Measurements from ENCODE around the gene LSM2. TPM values are rescaled to one million over a fixed set of nuclear protein-coding genes. Genes with fewer than 3 reads are reported as not detected.
A peak's percentile ranks its signal among the peaks of the same experiment; 100 is the strongest.

Gene LSM2
- total and polyA plus RNA-seq, 2 experiments from 2014 or later = 51.9 to 57.9 TPM

GRCh38 chr6:31815025-31815838, 8.5 kb upstream of the LSM2 start, which contains the start of the genes HSPA1A and HSPA1L:
Gene HSPA1A, plus strand, starts transcription at chr6:31815543. Its CDS starts 214 bp downstream, at chr6:31815757.
Gene HSPA1L, minus strand, starts transcription at chr6:31815283. Its CDS starts 3,311 bp downstream, at chr6:31811972.
- Histone ChIP-seq H3K27ac (peak within 1 kb of the TSS; percentile 97), H3K9me2 (replicated peaks; ENCODE audit: insufficient read depth) (no peaks in the 10 kb centered on the region), H3K4me1 (ENCODE audit: insufficient read depth) (peaks cover 27% of the 10 kb centered on the region), H4K20me1 (ENCODE audit: insufficient read depth, poor library complexity, severe bottlenecking) (no peaks in the 10 kb centered on the region), H3K27me3 (no peaks in the 10 kb centered on the region), H2AFZ (peak within 1 kb of the TSS; percentile 85), H3K9me3 (ENCODE audit: low read depth) (no peaks in the 10 kb centered on the region), H3K4me3 (peak within 1 kb of the TSS; percentile 47), H3K79me2 (peaks cover 14% of the 10 kb centered on the region), H3K36me3 (replicated peaks; ENCODE audit: insufficient read depth, low read depth) (no peaks in the 10 kb centered on the region), H3K4me2 (peak within 1 kb of the TSS; percentile 85)
- peak; percentile 94 for DNase-seq (ENCODE audit: low spot score)
- TF ChIP-seq EZH2phosphoT487 (IDR thresholded peaks at IDR 0.05; ENCODE audit: low read depth, severe bottlenecking, unreplicated experiment) (no peak), CTCF (IDR thresholded peaks at IDR 0.05; ENCODE audit: poor library complexity) (no peak), EZH2 (IDR thresholded peaks at IDR 0.05; ENCODE audit: borderline replicate concordance) (no peak)
- 5% methylated on average over 48 of the region's 56 CpGs for WGBS (ENCODE audit: low lambda C conversion rate, missing lambda C conversion rate)

- no peaks in the 10 kb centered on the region for H3K9me2 ChIP-seq (replicated peaks; ENCODE audit: insufficient read depth)
- no peaks in the 10 kb centered on the region for H3K36me3 ChIP-seq (replicated peaks; ENCODE audit: insufficient read depth, low read depth)
- no peaks in the 10 kb centered on the region for H3K9me3 ChIP-seq (ENCODE audit: low read depth)
- peak overlapping the region; percentile 28 for H3K4me3 ChIP-seq
- H3K27me3 ChIP-seq = no peaks in the 10 kb centered on the region
- H3K79me2 ChIP-seq = peaks cover 14% of the 10 kb centered on the region
- peak overlapping the region; percentile 85 for H3K4me2 ChIP-seq
- TF ChIP-seq EZH2phosphoT487 (IDR thresholded peaks at IDR 0.05; ENCODE audit: low read depth, severe bottlenecking, unreplicated experiment) (no peak), EZH2 (IDR thresholded peaks at IDR 0.05; ENCODE audit: borderline replicate concordance) (no peak), CTCF (IDR thresholded peaks at IDR 0.05; ENCODE audit: poor library complexity) (no peak)
- H3K27ac ChIP-seq = peak overlapping the region; percentile 97
- peaks cover 22% of the 10 kb centered on the region for H3K4me1 ChIP-seq (ENCODE audit: insufficient read depth)
- peak overlapping the region; percentile 10 for H2AFZ ChIP-seq
- peak; percentile 96 for DNase-seq (ENCODE audit: low spot score)
- WGBS (ENCODE audit: low lambda C conversion rate, missing lambda C conversion rate) = 3% methylated on average over 12 of the region's 13 CpGs
- no peaks in the 10 kb centered on the region for H4K20me1 ChIP-seq (ENCODE audit: insufficient read depth, poor library complexity, severe bottlenecking)
Measured at GRCh38 chr6:31814677-31815024, 7.9 kb upstream of the LSM2 start.

- Histone ChIP-seq H3K36me3 (replicated peaks; ENCODE audit: insufficient read depth, low read depth) (no peaks in the 10 kb centered on the region), H3K27me3 (no peaks in the 10 kb centered on the region), H2AFZ (peak overlapping the region; percentile 85), H3K27ac (peak overlapping the region; percentile 97), H3K4me1 (ENCODE audit: insufficient read depth) (peaks cover 18% of the 10 kb centered on the region), H3K9me3 (ENCODE audit: low read depth) (no peaks in the 10 kb centered on the region), H3K9me2 (replicated peaks; ENCODE audit: insufficient read depth) (no peaks in the 10 kb centered on the region), H3K4me3 (no peak overlapping the region), H4K20me1 (ENCODE audit: insufficient read depth, poor library complexity, severe bottlenecking) (no peaks in the 10 kb centered on the region), H3K79me2 (peaks cover 11% of the 10 kb centered on the region), H3K4me2 (peak overlapping the region; percentile 85)
- WGBS (ENCODE audit: low lambda C conversion rate, missing lambda C conversion rate) = 98% methylated on average over 7 of the region's 7 CpGs
- no peak for TF ChIP-seq CTCF (IDR thresholded peaks at IDR 0.05; ENCODE audit: poor library complexity)
- TF ChIP-seq EZH2 (IDR thresholded peaks at IDR 0.05; ENCODE audit: borderline replicate concordance) = no peak
- no peak for TF ChIP-seq EZH2phosphoT487 (IDR thresholded peaks at IDR 0.05; ENCODE audit: low read depth, severe bottlenecking, unreplicated experiment)
- DNase-seq (ENCODE audit: low spot score) = no peak
Measured at GRCh38 chr6:31813465-31813849, 6.7 kb upstream of the LSM2 start.

All from hepatocyte (in vitro differentiated cells).